GM18873 (cell line): Measurements from ENCODE around the gene RFLNA.
"Not testable (repeated sequence)": the region's sequence is repeated elsewhere in the genome, so short reads cannot be mapped to it uniquely, and the experiment has no call there.

Experiments used
- ATAC-seq: cut with Tn5 transposase; IDR thresholded peaks from one replicate; pipeline ENCODE4 v1.9.1; 2021; ENCODE audit warnings: mild to moderate bottlenecking, moderate library complexity, moderate number of reproducible peaks; ENCODE audit not compliant: unreplicated experiment, low FRiP score

The RFLNA gene

GRCh38 chr12:124281309-124281708, 13.6 kb upstream of the RFLNA start:
- no peak for ATAC-seq

- ATAC-seq, result no peak
Measured at GRCh38 chr12:124282287-124282686, 12.6 kb upstream of the RFLNA start.

- no peak for ATAC-seq
Measured at GRCh38 chr12:124283326-124283725, 11.6 kb upstream of the RFLNA start.

- ATAC-seq, result no peak
Measured at GRCh38 chr12:124284368-124284767, 10.5 kb upstream of the RFLNA start.

- no peak for ATAC-seq
Measured at GRCh38 chr12:124286414-124286813, 8.5 kb upstream of the RFLNA start.

GRCh38 chr12:124286971-124287370, 7.9 kb upstream of the RFLNA start:
- no peak for ATAC-seq

- ATAC-seq, result no peak
Measured at GRCh38 chr12:124289634-124290600, 5.0 kb upstream of the RFLNA start.

GRCh38 chr12:124292385-124292784, 2.5 kb upstream of the RFLNA start:
- no peak for ATAC-seq

GRCh38 chr12:124293286-124294003, 1.4 kb upstream of the RFLNA start:
- no peak for ATAC-seq

- ATAC-seq, result no peak
Measured at GRCh38 chr12:124295431-124296058, 652 bp downstream of the RFLNA start.

- no peak for ATAC-seq
Measured at GRCh38 chr12:124296295-124296915, 1.5 kb downstream of the RFLNA start.

- no peak for ATAC-seq
Measured at GRCh38 chr12:124296916-124297351, 2.0 kb downstream of the RFLNA start.

- no peak for ATAC-seq
Measured at GRCh38 chr12:124297389-124297788, 2.5 kb downstream of the RFLNA start.

GRCh38 chr12:124297856-124298255, 3.0 kb downstream of the RFLNA start:
- no peak for ATAC-seq

- no peak for ATAC-seq
Measured at GRCh38 chr12:124298685-124299410, 4.0 kb downstream of the RFLNA start.

- no peak for ATAC-seq
Measured at GRCh38 chr12:124299628-124300388, 4.9 kb downstream of the RFLNA start.

GRCh38 chr12:124300657-124301056, 5.8 kb downstream of the RFLNA start:
- not testable (repeated sequence) for ATAC-seq

- no peak for ATAC-seq
Measured at GRCh38 chr12:124301084-124301654, 6.3 kb downstream of the RFLNA start.
